GM18526 (cell line): ENCODE measurements around the gene KRTAP4-3.
"Not testable (repeated sequence)": the region's sequence is repeated elsewhere in the genome, so short reads cannot be mapped to it uniquely, and the experiment has no call there.

Experiments
- POLR2A ChIP-seq: IDR thresholded peaks from 3 replicates; pipeline ENCODE4 v1.6.1; 2011; ENCODE audit not compliant: insufficient read length; ENCODE audit errors: extremely low read depth

Gene KRTAP4-3

DNA sequence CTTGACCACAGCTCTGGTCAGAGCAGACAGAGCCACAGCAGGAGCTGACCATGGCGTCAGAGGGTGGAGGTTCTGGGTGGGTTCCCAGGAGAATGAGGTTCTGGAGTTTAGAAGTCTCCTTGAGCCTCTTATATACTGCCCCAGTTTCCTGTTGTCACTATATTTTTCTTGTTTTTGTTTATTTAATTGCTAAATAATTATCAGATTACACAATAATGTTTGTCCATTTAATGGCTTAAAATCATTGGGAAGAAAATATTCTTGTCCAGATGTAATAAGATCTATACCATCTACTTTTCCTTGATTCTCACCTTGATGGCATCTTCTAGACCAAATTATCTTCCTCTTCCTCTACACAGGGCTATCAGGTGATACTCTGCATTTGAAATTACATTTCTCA lies at the start of gene KRTAP4-3:
TSS of gene KRTAP4-3 (minus strand) at position 101 of the 400 bp plus-strand sequence. CDS start at position 52, 49 bp downstream.
- no peak for TF ChIP-seq POLR2A

DNA sequence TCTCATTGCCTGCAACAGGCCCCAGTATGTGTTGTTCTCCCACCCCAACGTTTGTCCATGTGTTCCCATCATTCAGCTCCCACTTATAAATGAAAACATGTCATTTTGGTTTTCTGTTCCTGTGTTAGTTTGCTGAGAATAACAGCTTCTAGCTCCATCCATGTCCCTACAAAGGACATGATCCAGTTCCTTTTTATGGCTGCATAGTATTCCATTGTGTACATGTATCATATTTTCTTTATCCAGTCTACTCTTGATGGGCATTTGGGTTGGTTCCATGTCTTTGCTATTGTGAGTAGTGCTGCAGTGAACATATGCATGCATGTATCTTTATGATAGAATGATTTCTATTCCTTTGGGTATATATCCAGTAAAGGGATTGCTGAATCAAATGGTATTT lies 47.7 kb upstream of the KRTAP4-3 start:
- TF ChIP-seq POLR2A: no peak

DNA sequence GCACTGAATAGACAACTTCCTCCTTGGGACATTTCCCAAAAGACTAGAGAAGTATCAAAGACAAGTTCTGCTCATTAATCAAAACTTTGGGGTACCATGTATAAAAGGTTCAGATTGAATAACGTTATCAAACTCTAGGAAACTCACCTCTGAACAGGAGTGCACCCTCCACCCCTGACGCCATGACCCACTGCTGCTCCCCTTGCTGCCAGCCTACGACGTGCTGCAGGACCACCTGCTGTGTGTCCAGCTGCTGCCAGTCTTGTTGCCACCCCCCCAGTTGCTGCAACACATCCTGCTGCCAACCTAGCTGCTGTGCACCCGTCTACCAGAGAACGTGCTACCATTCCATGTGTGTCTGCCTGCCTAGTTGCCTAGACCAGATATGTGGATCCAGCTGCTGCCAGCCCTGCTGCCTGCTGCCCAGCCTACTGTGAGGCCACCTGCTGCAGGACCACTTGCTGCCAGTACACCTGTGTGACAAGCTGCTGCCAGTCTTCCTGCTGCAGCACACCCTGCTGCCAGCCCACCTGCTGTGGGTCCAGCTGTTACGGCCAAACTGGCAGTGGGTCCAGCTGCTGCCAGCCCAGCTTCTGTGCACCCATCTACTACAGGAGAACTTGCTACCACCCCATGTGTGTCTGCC lies 44.6 kb upstream of the KRTAP4-3 start:
- no peak for TF ChIP-seq POLR2A

DNA sequence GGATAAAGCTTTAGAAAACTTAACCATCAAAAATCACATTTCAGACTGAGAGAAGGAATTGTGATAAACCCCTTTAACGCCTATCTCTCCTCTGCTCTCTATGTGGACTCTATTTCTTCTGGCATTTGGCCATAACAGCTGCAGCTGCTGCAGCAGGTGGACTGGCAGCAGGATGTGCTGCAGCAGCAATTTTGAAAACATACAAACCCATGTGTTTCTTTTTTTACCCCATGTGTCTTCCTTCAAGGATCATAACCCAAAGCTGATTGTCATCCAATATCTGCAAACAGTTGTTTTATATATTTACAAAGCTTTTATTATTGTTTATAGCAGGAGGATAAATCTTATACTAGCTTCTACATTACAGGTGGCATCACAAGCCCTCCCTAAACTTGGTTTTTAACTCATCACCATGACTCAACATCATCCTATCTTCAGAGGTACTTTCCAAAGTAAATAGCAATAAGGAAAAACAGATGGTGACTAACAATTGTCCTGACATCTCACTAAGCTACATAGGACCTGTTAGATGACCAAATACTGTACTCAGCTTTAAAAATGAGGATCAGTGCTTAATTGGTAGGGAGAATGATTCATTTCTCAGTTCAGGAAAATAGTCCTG lies 43.9 kb upstream of the KRTAP4-3 start:
- TF ChIP-seq POLR2A: no peak

DNA sequence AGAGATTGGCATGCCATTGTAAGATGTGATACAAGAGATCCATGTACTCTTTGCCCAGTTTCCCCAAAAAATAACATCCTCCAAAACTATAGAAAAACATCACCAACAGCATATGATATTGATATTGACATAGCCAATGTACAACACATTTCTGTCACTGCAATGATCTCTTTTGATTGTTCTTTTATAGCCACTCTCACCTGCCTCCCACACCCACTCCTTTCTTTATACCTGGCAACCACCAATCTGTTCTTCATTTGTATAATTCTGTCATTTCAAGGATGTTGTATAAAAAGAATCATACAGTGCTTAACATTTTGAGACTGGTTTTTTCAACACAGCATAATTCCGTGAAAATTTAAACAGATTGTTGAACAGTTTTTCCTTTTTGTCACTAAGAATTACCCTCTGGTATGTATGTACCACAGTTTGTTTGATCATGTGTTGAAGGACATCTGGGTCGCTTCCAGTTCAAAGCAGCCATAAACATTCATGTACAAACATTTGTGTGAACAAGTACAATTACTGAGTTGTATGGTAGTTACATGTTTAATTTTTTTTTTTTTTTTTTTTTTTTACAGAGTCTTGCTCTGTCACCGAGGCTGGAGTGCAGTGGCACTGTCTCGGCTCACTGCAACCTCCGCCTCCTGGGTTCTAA lies 31.5 kb upstream of the KRTAP4-3 start:
- TF ChIP-seq POLR2A: no peak

DNA sequence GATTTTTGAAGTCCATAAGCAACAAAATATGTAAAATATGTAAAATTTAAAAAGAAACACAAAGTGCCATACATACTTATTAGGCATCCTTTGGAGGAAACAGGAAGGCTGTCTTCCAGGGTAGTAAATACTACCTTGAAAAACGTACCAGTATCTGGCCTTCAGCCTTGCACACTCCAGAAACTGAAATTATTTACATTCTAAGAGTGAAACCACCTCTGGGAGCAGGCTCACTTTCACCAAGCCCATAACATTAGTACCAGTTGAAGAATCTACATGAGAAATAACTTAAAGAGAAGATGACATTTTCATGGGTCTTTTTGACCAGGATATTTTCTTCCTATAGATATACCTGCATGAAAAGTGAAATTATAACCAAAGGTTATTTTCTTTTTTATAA lies 28.0 kb upstream of the KRTAP4-3 start:
- no peak for TF ChIP-seq POLR2A

DNA sequence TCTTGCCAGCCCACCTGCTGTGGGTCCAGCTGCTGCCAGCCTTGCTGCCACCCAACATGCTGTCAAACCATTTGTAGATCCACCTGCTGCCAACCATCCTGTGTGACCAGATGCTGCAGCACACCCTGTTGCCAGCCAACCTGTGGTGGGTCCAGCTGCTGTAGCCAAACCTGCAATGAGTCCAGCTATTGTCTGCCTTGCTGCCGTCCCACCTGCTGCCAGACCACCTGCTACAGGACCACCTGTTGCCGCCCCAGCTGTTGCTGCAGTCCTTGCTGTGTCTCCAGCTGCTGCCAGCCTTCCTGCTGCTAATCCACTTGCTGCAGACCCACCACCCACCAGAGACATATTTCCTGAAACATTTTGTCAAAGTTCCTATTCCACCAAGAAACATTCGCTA lies 22.3 kb upstream of the KRTAP4-3 start:
- TF ChIP-seq POLR2A: no peak

DNA sequence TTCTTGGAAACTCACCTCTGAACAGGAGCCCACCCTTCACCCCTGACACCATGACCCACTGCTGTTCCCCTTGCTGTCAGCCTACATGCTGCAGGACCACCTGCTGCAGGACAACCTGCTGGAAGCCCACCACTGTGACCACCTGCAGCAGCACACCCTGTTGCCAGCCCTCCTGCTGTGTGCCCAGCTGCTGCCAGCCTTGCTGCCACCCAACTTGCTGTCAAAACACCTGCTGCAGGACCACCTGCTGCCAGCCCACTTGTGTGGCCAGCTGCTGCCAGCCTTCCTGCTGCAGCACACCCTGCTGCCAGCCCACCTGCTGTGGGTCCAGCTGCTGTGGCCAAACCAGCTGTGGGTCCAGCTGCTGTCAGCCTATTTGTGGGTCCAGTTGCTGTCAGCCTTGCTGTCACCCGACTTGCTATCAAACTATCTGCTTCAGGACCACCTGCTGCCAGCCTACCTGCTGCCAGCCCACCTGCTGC lies 21.9 kb upstream of the KRTAP4-3 start, which contains the start of gene KRTAP9-1:
TSS of gene KRTAP9-1 (plus strand) at position 51 of the 482 bp plus-strand sequence. CDS start at position 51, 0 bp downstream.
- not testable (repeated sequence) for TF ChIP-seq POLR2A

DNA sequence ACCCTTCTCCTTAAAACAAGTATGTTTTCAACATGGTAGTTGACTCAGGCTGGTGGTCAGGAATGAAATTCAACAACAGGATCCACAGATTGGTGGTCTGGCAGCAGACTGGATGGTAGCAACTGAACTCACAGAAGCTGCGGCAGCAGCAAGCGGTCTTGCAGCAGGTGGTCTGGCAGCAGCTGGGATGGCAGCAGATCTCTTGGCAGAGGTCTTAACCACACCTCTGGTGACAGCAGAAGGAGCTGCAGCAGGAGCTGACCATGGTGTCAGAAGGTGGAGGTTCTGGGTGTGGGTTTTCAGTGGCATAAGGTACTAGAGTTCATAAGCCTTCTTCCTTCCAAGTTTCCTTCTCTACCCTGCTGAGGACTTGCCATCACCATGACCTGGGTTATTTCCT lies 18.9 kb upstream of the KRTAP4-3 start:
- TF ChIP-seq POLR2A: no peak

DNA sequence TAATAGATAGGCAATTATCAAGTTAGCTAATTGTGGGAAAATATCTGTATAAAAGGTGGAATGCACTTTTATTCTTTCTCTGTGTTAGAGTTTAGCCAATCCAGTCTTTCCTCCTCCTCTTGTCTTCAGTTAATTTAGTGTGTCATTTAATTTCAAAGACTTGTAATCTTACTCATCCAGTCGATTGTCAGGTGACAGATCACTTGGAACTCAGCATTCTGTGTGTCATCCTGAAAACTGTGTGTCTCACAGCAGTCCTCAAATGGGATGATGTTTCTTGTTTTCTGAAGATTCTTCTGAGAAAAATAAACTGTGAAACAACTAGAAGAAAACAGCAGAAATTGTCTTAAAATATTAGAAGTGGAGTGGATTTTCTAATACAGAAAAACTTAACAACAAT lies 17.0 kb upstream of the KRTAP4-3 start:
- TF ChIP-seq POLR2A: no peak

DNA sequence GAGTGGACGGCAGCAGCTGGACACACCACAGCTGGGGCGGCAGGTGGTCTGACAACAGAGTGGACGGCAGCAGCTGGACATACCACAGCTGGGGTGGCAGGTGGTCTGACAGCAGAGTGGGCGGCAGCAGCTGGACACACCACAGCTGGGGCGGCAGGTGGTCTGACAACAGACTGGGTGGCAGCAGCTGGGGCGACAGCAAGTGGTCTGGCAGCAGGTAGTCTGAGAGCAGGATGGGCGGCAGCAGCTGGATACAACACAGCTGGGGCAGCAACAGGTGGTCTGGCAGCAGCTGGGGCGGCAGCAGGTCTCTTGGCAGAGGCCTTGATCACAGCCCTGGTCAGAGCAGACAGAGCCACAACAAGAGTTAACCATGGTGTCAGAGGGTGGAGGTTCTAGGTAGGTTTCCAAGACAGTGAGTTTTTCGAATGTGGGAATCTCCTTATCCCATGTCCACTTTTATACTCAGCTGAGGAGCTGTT lies 16.5 kb upstream of the KRTAP4-3 start, which contains the start of gene KRTAP4-1:
TSS of gene KRTAP4-1 (minus strand) at position 432 of the 482 bp plus-strand sequence. CDS start at position 375, 57 bp downstream.
- no peak for TF ChIP-seq POLR2A

DNA sequence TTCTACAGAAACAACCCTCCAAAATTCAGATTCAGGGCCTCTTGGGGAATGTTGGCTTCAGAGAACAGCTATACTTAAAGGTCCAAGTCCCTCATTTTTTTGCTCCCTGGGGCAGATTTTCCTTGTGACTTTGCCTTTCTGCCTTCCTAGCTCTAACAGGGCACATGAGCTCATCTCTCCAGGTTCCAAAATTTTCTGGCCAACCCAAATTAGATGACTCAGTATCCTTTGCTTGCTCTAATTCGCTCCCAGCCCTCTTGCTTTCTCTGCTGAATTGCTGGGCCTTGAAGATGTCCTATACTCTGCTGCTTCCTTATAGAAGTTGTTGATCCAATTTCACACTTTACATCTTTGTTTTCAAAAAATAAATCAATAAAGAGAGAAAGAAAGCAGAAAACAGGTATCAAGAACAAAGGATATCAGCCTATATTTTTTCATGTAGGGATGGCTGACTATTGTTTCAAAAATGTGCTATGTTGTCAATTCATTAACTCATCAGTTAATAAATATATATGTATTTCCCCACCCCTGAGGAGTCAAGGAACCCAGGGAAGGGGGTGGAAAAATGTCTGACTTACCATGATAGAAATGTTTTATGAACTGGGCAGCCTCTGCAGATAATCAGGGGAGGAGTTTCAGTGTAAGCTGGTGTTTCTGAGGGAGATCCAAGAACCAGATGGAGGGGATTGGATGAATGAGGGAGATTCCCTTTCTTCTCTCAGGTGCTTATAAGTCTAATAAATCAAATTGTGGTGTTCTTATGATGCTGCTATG lies 11.0 kb upstream of the KRTAP4-3 start:
- no peak for TF ChIP-seq POLR2A

DNA sequence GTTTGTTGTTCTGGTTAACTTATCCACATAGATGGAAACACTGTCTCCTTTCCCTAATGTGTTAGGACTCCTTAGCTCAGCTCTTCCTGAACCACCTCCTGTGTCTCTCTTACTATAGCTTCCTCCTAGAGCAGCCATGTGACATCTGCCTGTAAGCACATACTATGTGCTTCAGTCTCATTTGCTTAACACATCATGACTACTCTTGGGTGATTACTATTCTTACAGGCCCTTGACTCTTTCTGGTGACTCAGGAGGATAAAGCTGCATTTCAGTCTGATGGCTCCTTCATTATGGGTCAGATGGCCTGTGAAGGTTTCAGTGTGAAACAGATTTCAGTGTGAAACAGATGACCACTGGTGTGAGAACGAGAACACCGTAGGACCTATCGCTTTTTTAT lies 10.3 kb upstream of the KRTAP4-3 start:
- no peak for TF ChIP-seq POLR2A

DNA sequence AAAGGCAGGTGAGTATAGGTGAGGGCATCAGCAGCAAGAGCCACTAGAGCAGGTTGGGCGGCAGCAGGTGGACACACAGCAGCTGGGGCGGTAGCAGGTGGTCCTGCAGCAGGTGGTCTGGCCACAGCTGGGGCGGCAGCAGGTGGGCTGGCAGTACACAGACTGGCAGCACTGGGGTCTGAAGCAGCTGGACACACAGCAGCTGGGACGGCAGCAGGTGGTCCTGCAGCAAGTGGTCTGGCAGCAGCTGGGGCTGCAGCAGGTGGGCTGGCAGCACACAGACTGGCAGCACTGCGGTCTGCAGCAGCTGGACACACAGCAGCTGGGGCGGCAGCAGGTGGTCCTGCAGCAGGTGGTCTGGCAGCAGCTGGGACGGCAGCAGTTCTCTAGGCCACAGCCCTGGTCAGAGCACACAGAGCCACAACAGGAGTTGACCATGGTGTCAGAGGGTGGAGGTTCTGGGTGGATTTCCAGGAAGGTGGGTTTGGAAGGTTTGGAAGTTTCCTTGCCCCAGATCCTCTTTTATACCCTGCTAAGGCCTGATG lies 9.8 kb upstream of the KRTAP4-3 start, which contains the start of gene KRTAP4-2:
TSS of gene KRTAP4-2 (minus strand) at position 495 of the 545 bp plus-strand sequence. CDS start at position 438, 57 bp downstream.
- TF ChIP-seq POLR2A: no peak
